Calu3 (cell line): ENCODE measurements around the gene PRDM7. TPM values are rescaled to one million over a fixed set of nuclear protein-coding genes. Genes with fewer than 3 reads are reported as not detected.

ENCODE experiments used
- BruUV-seq: library from RNA; stranded (reverse); fragments of 400-500 nt; replicated peaks from 2 replicates; lab custom pipeline; 2021; lab: Mats Ljungman, UMichigan
- CTCF ChIA-PET: fragments of 300-600 bp; sonication (Branson Sonifier 250); formaldehyde crosslinking; loops from one replicate; lab custom pipeline; 2022; ENCODE audit warnings: antibody characterized with exemption; lab: Charles Lee
- DNase-seq: peaks from one replicate; pipeline ENCODE4 v3.0.0; 2022
- H3K27ac Mint-ChIP-seq: one replicate; pipeline ENCODE4 v1.8.0; 2022; ENCODE audit warnings: mixed read lengths; ENCODE audit not compliant: unreplicated experiment
- H3K27me3 Mint-ChIP-seq: one replicate; pipeline ENCODE4 v1.8.0; 2022; ENCODE audit warnings: mixed read lengths; ENCODE audit not compliant: unreplicated experiment
- H3K36me3 Mint-ChIP-seq: one replicate; pipeline ENCODE4 v1.8.0; 2022; ENCODE audit warnings: mild to moderate bottlenecking, moderate library complexity, mixed read lengths; ENCODE audit not compliant: insufficient read depth, unreplicated experiment
- H3K4me1 Mint-ChIP-seq: one replicate; pipeline ENCODE4 v1.8.0; 2022; ENCODE audit warnings: mild to moderate bottlenecking, low read depth, mixed read lengths; ENCODE audit not compliant: unreplicated experiment
- H3K4me3 Mint-ChIP-seq: one replicate; pipeline ENCODE4 v1.8.0; 2022; ENCODE audit warnings: mild to moderate bottlenecking, low read depth, moderate library complexity, mixed read lengths; ENCODE audit not compliant: unreplicated experiment
- H3K9me3 Mint-ChIP-seq: one replicate; pipeline ENCODE4 v1.8.0; 2022; ENCODE audit warnings: low read depth, mixed read lengths; ENCODE audit not compliant: unreplicated experiment
- intact Hi-C: fragments of 100-400 bp; cut with micrococcal nuclease; formaldehyde crosslinking; loops from one replicate; pipeline ENCODE4 v1.10.0; 2022; ENCODE audit not compliant: unreplicated experiment
- total RNA-seq: library from RNA; stranded (reverse); gene quantifications from 2 replicates; pipeline ENCODE4 v1.2.3, GENCODE V29; 2022
- TF ChIP-seq, protein P1 (sequence below): fragments of 200-600 bp; IDR thresholded peaks from one replicate; pipeline ENCODE4 v1.8.0; 2022; ENCODE audit warnings: antibody characterized with exemption; ENCODE audit not compliant: unreplicated experiment

Gene PRDM7
- total RNA-seq, 1 experiment from 2014 or later = not detected

GRCh38 chr16:90050969-90051368 lies 26.2 kb downstream of the PRDM7 start:
- Mint-ChIP-seq H3K27ac (no peak overlapping the region), H3K9me3 (peaks cover 13% of the 10 kb centered on the region), H3K27me3 (peaks cover 8% of the 10 kb centered on the region), H3K4me3 (no peak overlapping the region), H3K4me1 (no peaks in the 10 kb centered on the region), H3K36me3 (peaks cover 18% of the 10 kb centered on the region)
- TF ChIP-seq, protein P1, sequence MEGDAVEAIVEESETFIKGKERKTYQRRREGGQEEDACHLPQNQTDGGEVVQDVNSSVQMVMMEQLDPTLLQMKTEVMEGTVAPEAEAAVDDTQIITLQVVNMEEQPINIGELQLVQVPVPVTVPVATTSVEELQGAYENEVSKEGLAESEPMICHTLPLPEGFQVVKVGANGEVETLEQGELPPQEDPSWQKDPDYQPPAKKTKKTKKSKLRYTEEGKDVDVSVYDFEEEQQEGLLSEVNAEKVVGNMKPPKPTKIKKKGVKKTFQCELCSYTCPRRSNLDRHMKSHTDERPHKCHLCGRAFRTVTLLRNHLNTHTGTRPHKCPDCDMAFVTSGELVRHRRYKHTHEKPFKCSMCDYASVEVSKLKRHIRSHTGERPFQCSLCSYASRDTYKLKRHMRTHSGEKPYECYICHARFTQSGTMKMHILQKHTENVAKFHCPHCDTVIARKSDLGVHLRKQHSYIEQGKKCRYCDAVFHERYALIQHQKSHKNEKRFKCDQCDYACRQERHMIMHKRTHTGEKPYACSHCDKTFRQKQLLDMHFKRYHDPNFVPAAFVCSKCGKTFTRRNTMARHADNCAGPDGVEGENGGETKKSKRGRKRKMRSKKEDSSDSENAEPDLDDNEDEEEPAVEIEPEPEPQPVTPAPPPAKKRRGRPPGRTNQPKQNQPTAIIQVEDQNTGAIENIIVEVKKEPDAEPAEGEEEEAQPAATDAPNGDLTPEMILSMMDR = no peak
- CTCF ChIA-PET = no interaction called here
- BruUV-seq = no TSS peak
- intact Hi-C loops = no loop called here
- no peak for DNase-seq

DNA sequence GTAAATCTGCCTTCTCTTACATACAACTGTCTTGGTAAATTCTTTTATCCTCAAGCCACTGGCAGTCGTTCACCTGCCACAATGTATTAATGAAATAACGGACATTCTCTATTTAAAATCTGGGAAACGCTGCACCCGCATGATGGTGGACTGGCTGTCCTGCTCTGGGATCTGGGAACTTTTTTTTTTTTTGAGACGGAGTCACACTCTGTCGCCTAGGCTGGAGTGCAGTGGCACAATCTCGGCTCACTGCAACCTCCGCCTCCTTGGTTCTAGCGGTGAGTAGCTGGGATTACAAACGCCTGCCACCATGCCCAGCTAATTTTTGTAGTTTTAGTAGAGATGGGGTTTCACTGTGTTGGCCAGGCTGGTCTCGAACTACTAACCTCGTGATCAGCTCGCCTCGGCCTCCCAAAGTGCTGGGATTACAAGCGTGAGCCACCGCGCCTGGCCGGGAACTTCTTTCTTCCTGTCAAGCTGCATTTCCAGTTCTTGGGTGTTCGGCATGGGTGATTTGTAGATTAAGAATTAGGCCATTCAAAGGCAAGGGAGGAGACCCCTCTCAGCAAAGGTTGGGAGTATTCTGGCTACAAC lies 28.3 kb downstream of the PRDM7 start:
- H3K4me1 Mint-ChIP-seq = peaks cover 10% of the 10 kb centered on the region
- H3K9me3 Mint-ChIP-seq = peaks cover 6% of the 10 kb centered on the region
- intact Hi-C loops = no loop called here
- H3K27me3 Mint-ChIP-seq = no peaks in the 10 kb centered on the region
- no peak overlapping the region for H3K27ac Mint-ChIP-seq
- TF ChIP-seq, protein P1 = no peak
- peaks cover 37% of the 10 kb centered on the region for H3K36me3 Mint-ChIP-seq
- CTCF ChIA-PET = no interaction called here
- no TSS peak for BruUV-seq
- H3K4me3 Mint-ChIP-seq = no peak overlapping the region
- no peak for DNase-seq

DNA sequence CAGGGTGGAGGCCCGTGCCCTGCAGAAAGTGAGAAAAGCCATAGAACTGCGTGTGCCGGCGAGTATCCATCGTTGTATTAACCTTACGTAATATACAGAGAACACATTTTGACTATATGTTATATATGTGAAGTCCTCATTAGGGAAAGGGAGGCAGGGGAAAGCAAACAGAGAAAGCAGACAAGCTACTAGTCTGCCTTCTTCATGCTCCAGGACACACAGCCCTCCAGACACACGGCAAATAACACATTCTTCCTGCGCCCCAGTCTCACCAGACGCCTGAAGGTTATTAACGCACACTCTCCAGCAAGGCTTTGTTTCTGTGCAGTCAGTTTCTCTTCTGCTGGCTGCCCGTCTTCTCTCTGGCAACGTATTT lies 28.8 kb downstream of the PRDM7 start:
- CTCF ChIA-PET = no interaction called here
- H3K4me1 Mint-ChIP-seq = peaks cover 15% of the 10 kb centered on the region
- intact Hi-C loops = no loop called here
- no peaks in the 10 kb centered on the region for H3K27me3 Mint-ChIP-seq
- no TSS peak for BruUV-seq
- H3K4me3 Mint-ChIP-seq = no peak overlapping the region
- TF ChIP-seq, protein P1 = no peak
- H3K27ac Mint-ChIP-seq = no peak overlapping the region
- H3K36me3 Mint-ChIP-seq = peaks cover 42% of the 10 kb centered on the region
- H3K9me3 Mint-ChIP-seq = peaks cover 4% of the 10 kb centered on the region
- DNase-seq = no peak

DNA sequence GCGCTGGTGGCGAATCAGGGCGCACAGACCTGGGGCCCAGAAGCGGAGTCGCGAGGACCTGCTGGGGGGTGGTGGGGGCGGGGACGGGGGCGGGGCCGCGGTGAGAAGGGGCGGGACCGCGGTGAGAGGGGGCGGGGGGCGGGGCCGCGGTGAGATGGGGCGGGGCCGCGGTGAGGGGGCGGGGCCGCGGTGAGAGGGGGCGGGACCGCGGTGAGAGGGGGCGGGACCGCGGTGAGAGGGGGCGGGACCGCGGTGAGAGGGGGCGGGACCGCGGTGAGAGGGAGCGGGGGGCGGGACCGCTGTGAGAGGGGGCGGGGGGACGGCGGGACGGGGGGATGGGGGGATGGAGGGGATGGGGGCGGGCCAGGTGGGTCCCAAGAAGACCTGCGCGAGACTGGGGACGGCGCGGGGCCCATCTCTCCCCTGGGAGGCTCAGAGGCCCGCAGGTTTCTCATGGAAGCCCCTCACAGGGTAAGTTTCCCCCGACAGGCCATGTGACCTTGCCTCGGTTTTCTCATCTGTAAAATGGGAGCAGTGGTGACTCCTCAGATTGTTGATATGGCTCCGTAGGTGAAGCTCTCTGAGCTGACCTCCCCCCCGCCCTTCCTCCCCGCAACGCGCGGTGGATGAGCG lies 29.3 kb downstream of the PRDM7 start:
- no peaks in the 10 kb centered on the region for H3K9me3 Mint-ChIP-seq
- H3K4me1 Mint-ChIP-seq = peaks cover 20% of the 10 kb centered on the region
- TF ChIP-seq, protein P1 = no peak
- H3K27ac Mint-ChIP-seq = no peak overlapping the region
- intact Hi-C loops = no loop called here
- peaks cover 45% of the 10 kb centered on the region for H3K36me3 Mint-ChIP-seq
- BruUV-seq = no TSS peak
- no peak overlapping the region for H3K4me3 Mint-ChIP-seq
- DNase-seq = no peak
- H3K27me3 Mint-ChIP-seq = no peaks in the 10 kb centered on the region
- CTCF ChIA-PET = no interaction called here
